HG03354 (cell line): ENCODE data around the gene ECI1.
"Not testable (repeated sequence)": the region's sequence is repeated elsewhere in the genome, so short reads cannot be mapped to it uniquely, and the experiment has no call there.

Source experiments
- ATAC-seq: cut with Tn5 transposase; IDR thresholded peaks from one replicate; pipeline ENCODE4 v1.9.1; 2021; ENCODE audit warnings: mild to moderate bottlenecking; ENCODE audit not compliant: unreplicated experiment, poor library complexity, severe bottlenecking

The ECI1 gene

GRCh38 chr16:2213817-2214718, 37.3 kb downstream of the ECI1 start:
- peak; percentile 15 for ATAC-seq

GRCh38 chr16:2212362-2213324, 38.7 kb downstream of the ECI1 start:
- ATAC-seq: no peak

DNA sequence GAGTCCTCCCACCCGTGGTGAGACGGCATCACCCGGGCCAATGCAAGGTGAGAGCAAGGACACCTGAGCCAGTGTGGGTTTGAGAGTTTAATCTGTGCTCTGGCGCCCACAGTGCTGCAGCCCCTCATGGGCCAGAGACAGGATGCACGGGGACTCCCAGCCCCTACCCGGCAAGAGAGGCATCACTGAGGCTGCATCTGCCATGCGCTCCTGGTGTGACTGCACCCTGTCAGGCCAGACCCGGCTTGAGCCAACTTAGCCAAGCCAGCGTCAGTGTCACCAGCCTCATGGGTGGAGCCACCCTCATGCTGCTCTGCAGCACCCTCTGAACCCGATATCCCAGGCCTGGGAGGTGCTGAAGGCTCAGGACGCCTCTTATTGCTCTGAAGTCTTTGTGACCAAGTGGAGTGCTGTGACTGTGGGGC, 39.5 kb downstream of the ECI1 start:
- no peak for ATAC-seq

DNA sequence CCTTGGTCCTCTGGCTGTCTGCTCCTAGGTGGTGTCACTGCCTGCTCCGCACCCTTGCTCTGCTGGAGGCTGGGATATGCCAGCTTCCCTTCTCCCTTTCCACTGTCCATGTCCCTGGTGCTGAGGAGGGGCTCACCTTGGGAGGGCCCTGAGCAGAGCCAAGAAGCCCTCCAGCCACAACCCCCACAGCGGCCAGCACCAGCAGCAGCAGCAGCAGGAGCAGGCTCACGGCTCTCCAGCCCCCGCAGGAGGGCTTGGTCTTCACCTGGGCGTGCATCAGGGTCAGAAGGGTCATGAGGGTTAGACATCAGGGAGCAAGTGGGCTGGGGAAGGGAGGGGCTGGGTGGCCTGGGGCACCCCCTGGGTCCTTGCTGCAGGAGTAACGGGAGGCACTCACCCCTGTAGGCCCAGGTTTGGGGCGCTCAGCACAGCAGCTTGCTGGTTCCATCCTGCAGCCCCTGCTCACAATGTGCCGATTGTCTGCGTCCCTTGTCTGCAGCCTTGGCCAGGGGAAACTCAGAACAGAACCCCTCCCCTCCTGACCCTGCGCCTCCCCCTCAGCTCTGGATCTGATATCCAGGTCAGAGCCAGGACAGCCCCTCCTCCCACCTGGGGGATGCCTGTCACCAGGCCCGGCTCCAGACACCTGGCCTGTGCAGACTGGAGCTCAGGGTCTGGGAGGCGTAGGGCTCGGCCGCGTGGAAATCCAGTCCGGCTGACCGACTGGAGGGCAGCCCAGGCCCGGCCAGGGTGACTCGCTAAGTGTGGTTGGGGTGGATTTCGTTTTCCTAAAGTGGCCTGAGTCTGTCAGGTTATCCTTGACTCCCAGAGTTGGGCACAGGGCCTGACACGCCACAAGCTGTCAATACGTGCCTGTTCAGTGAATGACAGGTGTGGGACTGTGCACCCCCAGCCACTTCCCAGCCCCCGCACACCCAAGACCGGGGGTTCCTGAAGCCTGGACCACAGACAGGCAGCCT, 40.7 kb downstream of the ECI1 start, which contains the start of gene BRICD5:
BRICD5 (minus strand) TSS at position 478 of the 980 bp plus-strand sequence; CDS start at position 448, 30 bp downstream.
- ATAC-seq: no peak

GRCh38 chr16:2210009-2210332, 41.4 kb downstream of the ECI1 start:
- no peak for ATAC-seq

DNA sequence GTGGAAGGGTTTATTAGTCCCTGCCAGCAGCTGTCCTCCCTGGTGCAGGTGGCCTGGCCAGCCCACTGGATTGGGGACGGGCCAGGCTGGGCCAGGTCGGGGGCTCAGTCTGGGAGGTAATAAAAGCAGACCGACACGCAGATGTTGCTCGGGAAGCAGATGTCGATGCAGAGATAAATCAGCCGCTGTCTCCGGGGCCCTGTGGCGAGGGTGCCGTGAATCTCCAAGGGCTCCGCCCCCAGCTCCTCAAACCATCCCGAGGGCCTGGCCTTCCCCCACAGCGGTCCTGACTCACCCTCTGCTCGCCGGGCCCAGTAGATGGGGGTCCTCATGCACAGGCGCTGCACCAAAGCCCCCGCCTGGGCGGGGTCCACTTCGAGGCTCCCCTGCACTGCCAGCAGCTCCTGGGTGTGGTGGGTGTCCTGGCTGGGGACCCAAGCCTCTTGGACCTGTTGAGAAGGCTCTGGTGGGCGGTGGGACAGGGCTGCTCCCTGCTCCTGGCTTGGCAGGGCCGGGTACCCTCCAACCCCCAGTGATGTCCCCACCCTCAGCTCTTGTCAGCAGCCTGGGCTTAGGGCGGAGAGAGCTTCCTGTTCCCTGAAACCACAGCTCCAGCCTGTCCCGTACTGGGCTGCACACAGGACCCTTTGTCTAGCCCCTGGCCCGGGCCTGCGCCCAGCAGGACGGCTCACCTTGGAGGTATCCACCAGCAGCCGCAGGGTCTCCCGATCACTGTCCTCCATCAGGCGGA, 42.0 kb downstream of the ECI1 start:
- ATAC-seq: no peak

GRCh38 chr16:2208772-2209171, 42.6 kb downstream of the ECI1 start:
- no peak for ATAC-seq

DNA sequence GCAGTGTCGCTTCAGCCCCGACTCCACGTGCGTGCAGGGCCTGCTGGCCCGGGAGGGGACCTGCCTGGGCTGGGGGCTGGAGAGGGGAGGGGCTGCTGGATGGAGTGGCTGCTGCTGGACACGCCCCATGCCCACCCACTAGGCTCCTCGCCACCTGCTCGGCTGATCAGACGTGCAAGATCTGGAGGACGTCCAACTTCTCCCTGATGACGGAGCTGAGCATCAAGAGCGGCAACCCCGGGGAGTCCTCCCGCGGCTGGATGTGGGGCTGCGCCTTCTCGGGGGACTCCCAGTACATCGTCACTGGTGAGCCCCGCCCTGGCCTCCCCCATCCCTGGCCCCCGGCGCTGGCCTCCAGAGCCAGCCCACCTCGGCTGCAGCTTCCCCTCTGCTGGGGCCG, 43.1 kb downstream of the ECI1 start:
- no peak for ATAC-seq

- ATAC-seq: no peak
Measured at GRCh38 chr16:2207872-2208271, 43.5 kb downstream of the ECI1 start.

DNA sequence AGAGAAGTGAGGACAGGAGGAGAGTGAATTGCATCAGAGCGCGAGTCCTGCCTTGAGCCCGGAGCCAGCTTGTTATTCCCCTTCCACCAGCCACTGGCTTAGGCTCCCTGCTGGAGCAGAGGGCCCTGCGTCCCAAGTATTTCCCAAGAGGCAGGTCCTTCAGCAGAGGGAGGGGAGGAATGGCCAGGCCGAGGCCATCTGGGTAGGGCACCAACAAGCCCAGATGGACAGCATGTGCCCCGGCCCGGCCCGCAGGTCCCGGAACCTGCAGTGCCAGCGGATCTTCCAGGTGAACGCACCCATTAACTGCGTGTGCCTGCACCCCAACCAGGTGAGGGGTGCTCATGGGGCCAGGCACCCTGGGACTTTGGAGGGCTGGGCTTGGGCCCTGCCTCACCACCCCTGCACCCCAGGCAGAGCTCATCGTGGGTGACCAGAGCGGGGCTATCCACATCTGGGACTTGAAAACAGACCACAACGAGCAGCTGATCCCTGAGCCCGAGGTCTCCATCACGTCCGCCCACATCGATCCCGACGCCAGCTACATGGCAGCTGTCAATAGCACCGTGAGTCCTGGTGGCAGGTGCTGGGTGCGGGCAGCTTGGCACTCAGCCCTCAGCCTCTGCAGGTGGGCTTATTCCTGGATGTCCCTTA, 44.5 kb downstream of the ECI1 start:
- ATAC-seq: no peak

DNA sequence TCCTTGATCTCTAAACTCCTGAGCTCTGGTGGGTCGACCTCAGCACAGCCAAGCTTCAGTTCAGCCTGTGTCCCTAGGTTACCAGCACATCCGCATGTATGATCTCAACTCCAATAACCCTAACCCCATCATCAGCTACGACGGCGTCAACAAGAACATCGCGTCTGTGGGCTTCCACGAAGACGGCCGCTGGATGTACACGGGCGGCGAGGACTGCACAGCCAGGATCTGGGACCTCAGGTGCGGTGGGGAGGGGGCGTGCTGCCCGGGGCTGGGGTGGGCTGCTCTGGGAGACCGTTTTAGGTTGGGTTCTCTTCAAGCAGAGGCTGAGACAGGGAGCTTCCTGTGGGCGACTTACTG, 45.0 kb downstream of the ECI1 start:
- ATAC-seq: no peak

DNA sequence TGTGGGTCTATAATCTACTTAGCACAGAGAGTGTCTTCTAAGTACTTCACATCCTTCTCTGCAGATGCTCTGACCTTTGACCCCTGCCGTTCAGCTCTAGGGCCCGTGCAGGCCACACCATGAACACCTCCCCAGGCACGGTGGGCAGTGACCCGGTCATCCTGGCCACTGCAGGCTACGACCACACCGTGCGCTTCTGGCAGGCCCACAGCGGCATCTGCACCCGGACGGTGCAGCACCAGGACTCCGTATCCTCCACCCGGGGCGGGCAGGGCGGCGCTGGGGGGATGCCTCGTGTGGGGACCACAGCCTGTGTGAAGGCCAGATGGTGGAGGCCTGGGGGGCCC, 45.4 kb downstream of the ECI1 start:
- no peak for ATAC-seq

- peak; percentile 73 for ATAC-seq
Measured at GRCh38 chr16:2205104-2205966, 46.1 kb downstream of the ECI1 start, which contains the start of gene MLST8. MLST8 (plus strand) TSS chr16:2205454; CDS start chr16:2206086, 632 bp downstream.

DNA sequence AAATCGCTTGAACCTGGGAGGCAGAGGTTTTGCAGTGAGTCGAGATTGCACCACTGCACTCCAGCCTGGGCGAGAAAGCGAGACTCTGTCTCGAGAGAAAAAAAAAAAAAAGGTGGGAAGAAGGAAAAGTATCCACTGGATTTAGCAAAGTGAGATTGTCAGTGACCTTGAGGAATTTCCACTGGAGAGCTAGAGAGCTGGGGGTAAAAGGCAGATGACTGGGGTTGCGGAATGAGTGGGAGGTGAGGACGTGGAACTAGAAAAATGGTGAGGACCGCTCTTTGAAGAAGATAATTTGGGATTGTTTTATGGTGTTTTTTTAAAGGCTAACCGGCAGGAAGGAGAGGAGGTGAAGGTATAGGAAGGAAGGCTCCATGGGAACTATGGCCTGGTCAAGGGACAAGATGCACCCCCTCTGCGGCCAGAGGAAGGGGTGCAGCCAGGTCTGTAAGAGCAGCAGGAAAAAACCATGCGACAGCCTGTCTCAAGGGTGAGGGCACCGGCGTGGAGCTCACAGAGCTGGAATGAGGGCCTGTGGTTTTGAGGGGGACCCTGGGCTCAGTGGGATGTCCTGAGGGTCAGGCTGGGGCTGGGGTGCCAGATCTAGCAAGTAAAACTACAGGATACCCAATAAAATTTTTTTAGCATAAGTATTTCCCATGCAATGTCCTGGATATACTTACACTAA, 46.8 kb downstream of the ECI1 start:
- ATAC-seq: no peak

- not testable (repeated sequence) for ATAC-seq
Measured at GRCh38 chr16:2203119-2203688, 48.2 kb downstream of the ECI1 start.

- ATAC-seq: no peak
Measured at GRCh38 chr16:2200313-2200712, 51.1 kb downstream of the ECI1 start.
